Measurements from ENCODE around the gene DAGLB.

- no peak for TF ChIP-seq CTCF (IDR thresholded peaks at IDR 0.05)
- no peak for TF ChIP-seq EP300 (IDR thresholded peaks at IDR 0.05)
- TF ChIP-seq POLR2A (IDR thresholded peaks at IDR 0.05): no peak
Measured at GRCh38 chr7:6482743-6483119, 35.0 kb upstream of the DAGLB start.

All from tibial nerve (tissue), 4 donors.